RKO (cell line): Measurements from ENCODE around the gene PHYKPL.
A peak's percentile ranks its signal among the peaks of the same experiment; 100 is the strongest.
"Not testable (repeated sequence)": the region's sequence is repeated elsewhere in the genome, so short reads cannot be mapped to it uniquely, and the experiment has no call there.

Source experiments
- DNase-seq: peaks from one replicate; pipeline ENCODE4 v3.0.0-alpha.2; 2016; ENCODE audit warnings: low spot score

Gene PHYKPL

GRCh38 chr5:178238711-178239592, 6.3 kb upstream of the PHYKPL start:
- DNase-seq, result no peak

DNA sequence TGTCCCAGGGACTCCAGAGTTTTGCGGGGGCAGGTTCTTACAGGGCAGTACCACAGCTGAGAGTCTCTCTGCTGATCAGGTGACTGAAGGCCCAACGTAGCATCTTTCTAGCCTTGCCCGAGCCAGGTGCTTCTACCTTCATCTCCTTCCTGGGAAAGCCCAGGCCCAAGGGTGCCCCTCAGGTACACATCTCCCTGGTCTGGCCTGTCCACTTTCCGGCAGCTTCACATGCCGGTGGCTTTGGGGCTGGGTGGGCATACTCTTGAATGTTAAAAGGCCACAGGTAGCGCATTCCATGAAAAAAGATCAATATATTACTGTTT, 5.7 kb upstream of the PHYKPL start:
- DNase-seq, result no peak

DNA sequence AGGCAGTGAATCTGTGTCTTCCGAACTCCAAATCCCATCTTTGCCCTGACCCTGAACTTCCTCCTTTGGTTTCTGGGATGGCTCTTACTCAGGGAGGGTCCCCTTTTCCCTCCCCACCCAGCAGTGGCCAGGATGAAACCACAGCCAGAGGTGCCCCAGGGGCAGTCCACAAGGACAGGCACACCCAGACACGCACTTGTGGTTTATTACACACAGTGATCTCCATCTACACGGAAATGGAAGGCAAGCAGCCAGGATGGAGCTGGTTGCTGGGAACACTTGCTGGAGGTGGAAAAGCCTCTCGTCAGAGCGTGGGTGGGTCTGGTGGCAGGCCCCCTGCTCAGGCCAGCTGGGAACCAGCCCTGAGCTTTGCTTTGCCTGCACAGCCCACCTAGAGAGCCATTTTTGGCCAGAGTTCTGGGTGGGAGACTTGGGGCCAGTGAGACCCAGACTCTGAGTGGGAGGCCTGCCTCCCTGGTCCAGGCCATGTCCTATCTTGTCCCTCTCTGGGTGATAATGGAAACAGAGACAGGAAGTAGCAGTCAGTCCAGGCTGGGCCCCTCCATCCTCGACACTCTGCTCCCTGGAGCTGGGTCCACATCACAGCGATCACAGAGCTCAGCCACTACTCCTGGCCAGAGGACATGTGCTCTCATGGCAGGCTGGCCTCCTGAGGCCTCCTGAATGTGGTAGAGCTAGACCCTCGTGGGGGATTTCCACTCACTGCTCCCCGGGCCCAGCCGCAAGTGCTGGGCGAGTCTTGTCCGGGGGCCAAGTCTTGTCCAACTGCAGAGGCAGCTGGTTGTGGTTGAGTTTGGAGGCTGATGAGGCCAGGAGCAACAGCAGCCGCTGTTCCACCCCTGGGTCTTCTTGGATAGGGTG, 5.1 kb upstream of the PHYKPL start:
- DNase-seq, result no peak

DNA sequence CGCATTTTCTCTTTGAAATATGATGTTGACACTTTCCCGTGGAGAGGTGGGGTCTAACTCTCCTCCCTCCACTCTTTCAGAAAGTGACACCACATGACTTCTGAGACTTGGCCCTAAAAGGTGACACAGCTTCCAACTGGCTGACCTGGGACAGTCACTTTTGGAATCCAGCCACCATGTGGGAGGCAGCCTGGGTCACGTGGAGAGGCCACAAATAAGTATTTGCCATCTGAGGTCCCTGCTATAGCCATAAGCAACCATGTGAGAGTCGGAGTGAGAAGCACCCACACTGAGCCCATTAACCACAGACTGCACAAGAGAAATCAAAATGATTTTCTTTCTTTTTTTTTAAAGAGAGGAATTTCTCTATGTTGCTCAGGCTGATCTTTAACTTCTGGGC, 4.1 kb upstream of the PHYKPL start:
- DNase-seq, result no peak

DNA sequence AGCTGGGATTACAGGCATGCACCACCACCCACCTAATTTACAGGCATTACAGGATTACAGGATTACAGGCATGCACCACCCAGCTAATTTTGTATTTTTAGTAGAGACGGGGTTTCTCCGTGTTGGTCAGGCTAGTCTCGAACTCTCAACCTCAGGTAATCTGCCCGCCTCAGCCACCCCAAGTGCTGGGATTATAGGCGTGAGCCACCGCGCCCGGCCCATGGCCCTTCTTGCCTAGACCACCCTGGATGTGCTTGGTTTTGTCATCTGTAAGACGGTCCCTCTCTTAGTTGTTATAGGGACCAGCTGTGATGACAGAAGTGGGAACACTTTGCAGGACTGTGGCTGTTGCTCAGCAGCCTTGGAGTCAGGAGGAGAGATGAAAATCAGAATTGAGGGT, 3.5 kb upstream of the PHYKPL start:
- no peak for DNase-seq

- no peak for DNase-seq
These were observed 3.0 kb upstream of the PHYKPL start for GRCh38 chr5:178235588-178235974.

GRCh38 chr5:178234750-178235587, 2.4 kb upstream of the PHYKPL start:
- peak; percentile 67 for DNase-seq

DNA sequence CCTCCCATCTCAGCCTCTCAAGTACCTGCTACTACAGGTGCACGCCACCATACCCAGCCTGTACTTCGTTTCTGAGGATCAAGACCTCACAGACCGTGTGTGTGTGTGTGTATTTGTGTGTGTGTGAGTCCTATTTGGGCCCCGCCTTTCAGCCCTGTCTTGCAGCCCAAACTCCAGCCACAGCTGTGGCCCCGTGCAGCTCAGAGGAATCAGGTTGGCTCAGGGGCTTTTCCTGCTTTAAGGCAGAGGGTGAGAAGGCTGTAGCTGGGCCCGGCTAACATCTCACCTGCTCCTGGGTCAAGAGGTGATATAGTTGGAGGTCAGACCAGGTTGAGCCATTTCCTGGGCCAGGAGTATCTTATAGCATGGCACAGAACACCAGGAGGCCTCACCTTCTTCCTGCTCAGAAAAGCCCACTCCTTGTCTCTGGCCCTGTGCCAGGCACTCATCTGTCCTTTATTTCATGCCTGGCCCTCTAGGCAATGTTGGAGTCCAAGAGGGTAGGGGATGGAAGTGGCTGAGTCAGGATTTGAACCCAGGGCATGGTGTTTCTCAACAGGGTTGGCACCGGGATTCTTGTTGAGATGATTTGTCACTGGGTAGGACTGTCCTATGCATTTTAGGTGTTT, 1.6 kb upstream of the PHYKPL start:
- DNase-seq, result no peak

DNA sequence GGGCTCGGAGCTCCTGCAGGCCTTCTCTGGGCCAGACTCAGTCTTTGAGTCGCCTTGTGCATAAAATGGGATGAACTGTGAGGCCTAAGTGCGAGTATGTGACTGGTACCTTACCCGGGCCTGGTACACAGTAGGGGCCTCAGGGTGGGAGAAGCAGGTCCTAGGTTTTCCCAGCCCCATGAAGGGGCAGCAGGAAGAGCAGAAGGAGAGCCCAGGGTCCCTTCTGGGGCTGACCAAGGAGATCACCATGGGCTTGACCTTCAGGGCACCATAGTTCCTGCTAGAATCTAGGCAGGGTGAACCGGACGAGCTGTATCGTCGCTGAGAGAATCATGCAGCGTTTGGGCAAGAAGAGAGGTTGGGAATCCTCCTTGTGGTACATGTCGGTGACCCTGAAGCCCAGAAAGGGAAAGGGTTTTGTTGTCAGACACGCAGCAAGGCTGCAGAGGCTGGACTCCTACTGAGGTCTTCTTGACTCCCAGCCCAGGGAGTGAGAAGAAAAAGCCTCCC, 373 bp upstream of the PHYKPL start:
- DNase-seq, result no peak

DNA sequence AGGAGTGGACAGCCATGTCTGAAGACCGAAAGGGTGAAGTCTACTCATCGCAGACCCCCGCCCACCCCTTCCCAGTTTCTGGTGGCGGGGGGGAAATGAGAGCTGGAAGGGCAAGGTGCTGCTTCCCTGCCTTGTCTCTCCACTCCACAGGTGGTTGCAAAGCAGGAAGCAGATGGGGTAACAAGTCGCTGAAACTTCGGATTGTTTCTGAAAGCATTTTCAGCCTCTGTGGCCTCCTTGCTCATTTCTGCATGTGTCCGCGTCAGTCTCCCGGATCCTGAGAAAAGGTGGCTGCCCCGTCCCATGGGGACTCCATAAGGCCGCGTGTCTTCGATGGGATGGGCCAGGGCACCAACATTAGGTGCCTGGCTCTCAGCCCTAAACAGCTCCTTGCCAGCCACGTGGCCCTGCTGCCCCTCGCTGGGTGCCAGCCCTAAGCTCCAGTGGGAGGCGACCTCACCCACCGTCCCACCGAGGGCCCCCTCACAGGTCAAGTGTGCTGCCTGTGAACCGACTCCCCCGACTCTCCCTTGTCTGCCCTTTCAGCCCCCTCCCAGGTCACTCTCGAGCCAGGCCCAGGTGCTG, 971 bp downstream of the PHYKPL start:
- DNase-seq, result no peak

DNA sequence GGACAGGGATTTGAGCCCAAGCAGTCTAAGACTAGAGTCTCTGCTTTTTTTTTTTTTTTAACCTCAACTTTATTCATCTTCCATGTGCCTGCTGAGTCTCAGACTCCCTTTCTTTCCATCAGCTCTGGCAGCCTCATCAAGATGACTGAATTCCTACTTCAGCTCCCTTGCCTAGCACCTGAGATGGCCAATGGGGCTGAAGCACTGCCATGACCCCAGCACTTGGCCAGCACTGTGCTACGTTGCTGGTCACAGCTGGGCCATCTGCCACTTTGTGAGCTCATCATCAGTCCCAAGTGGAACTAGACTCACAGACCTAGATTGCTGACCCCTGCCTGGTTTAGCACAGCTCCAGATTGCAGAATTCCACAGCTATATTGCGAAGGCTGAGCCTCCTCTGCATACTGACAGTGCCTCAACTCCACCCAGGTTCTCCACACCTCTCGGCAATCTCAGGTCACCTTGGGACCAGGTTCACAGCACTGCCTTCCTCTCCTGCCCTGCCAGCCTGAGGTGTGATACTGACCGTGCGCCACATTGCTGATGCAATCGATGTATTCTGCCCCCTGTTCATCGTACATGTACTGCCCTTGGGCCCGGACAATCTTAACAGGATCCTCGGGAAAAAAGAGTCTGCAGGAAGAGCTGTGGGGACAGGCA, 1.6 kb downstream of the PHYKPL start:
- DNase-seq, result peak; percentile 72

DNA sequence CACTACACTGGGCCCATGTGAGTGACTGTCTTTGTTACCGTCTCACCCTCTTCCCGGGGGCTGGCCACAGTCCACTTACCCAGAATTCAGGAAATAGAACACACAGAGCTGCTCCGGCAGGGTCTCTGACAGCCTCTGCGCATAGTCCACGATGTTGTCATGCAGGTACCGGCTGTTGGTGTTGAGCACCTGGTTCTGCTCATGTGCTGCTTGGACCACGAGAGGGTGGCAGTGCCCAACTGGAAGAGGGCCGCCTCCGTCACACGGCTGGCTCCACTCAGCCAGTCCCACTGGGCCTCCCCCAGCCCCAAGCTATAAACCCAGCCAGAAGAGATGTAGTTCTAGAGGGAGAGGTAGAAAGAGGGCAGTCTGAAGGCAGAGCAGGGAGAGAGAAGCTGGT, 2.7 kb downstream of the PHYKPL start:
- no peak for DNase-seq

GRCh38 chr5:178229111-178229510, 3.5 kb downstream of the PHYKPL start:
- DNase-seq, result not testable (repeated sequence)

DNA sequence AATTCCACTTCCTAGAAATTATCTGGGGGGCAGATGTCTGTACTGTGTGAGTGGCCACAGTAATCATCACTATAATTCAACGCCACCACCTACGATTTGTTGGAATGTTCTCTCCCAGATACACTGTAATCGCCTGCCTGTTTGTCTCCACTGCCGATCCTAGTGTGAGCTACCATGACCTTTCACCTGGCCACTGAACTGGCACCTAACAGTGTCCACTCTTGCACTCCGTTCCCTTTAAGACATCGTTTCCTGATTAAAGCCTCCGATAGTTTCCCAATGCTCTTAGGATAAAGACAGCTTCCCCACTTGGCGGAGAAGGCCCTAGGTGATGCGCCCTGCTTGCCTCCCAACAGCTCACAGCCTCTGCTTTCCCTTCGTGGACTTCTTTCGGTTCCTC, 4.0 kb downstream of the PHYKPL start:
- DNase-seq, result no peak

DNA sequence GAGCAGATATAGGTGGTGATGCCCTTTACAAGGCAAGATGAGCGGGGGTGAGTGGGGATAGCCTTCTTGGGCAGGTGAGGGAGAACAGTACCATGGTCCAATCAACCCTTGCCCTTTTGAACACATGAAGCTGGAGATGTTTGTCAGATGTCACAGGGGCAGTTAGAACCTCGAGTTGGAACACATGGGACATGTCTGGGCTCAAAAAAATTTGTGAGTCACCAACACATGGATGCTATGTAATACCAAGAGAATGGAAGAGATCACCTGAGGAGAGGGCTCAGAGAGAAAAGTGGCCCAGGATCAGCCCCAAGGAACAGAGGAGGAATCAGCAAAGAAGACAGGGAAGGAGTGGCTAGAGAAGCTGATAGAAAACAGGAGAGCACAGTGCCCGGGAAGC, 4.7 kb downstream of the PHYKPL start:
- DNase-seq, result no peak

GRCh38 chr5:178227138-178227659, 5.4 kb downstream of the PHYKPL start:
- no peak for DNase-seq

- no peak for DNase-seq
These were observed 7.4 kb downstream of the PHYKPL start for GRCh38 chr5:178225174-178225573.

GRCh38 chr5:178224403-178224802, 8.2 kb downstream of the PHYKPL start:
- DNase-seq, result no peak

GRCh38 chr5:178223828-178224335, 8.7 kb downstream of the PHYKPL start:
- DNase-seq, result no peak

- no peak for DNase-seq
These were observed 9.3 kb downstream of the PHYKPL start for GRCh38 chr5:178223196-178223773.
